K562 (cell line): Measurements from ENCODE around the gene MDM4. TPM values are rescaled to one million over a fixed set of nuclear protein-coding genes. Genes with fewer than 3 reads are reported as not detected.

Source experiments
- ATAC-seq: fragments of 200-7000 bp; cut with Tn5 transposase; 3 replicates; pipeline ENCODE4 v1.9.1; 2020; ENCODE audit warnings: moderate library complexity
- BruUV-seq: library from RNA; stranded (reverse); fragments of 400-500 nt; replicated peaks from 2 replicates; lab custom pipeline; 2021; lab: Mats Ljungman, UMichigan
- CTCF ChIA-PET: fragments of 300-600 bp; formaldehyde crosslinking; extraction: SDS; loops from one replicate; lab custom pipeline; 2021; ENCODE audit warnings: low intra/inter-chr PET ratio; lab: Yijun Ruan, JAX
- POLR2A ChIA-PET: fragments of 300-600, 350-650 bp; sonication (Branson Sonifier 250); formaldehyde crosslinking; extraction: SDS; loops from one replicate; lab custom pipeline; 2021; ENCODE audit warnings: antibody characterized with exemption, inconsistent platforms; lab: Yijun Ruan, JAX
- DNase-seq, 4 experiments: peaks; one replicate each; pipeline versions ENCODE4 v3.0.0 to v3.0.0-alpha.2; 2011 to 2018; ENCODE audit warnings: low spot score in 3 of 4, mixed read lengths in 3 of 4; ENCODE audit errors: extremely low read depth in 1 of 4
- FAIRE-seq: peaks from 2 replicates; lab custom pipeline; 2011; peaks lifted over from hg19 to GRCh38; lab: Jason Lieb, UNC
- H2AFZ ChIP-seq: 2 replicates; pipeline ENCODE4 v1.6.0; 2011; ENCODE audit warnings: low read depth, low read length, control low read depth, inconsistent platforms
- H3K27ac ChIP-seq: fragments of 200-600 bp; 3 replicates; pipeline ENCODE4 v1.8.0; 2011; ENCODE audit warnings: low read depth, mild to moderate bottlenecking, control low read depth, inconsistent platforms, low read length, moderate library complexity, mixed read lengths; ENCODE audit errors: extremely low read depth
- H3K27me3 ChIP-seq, 2 experiments: fragments of 300-600 bp in 1 of 2; 2 replicates in 1 of 2; 3 replicates in 1 of 2; pipeline versions ENCODE4 v1.6.0 to v1.8.0; 2011; ENCODE audit warnings: inconsistent platforms in 2 of 2, low read length in 2 of 2, mild to moderate bottlenecking in 1 of 2, mixed read lengths in 1 of 2, moderate library complexity in 1 of 2; ENCODE audit not compliant: control insufficient read depth in 2 of 2, insufficient read depth in 2 of 2
- H3K36me3 ChIP-seq: fragments of 300-600 bp; 3 replicates; pipeline ENCODE4 v1.8.0; 2011; ENCODE audit warnings: mild to moderate bottlenecking, low read length, inconsistent platforms; ENCODE audit not compliant: control insufficient read depth, insufficient read depth
- H3K4me1 ChIP-seq, 2 experiments: fragments of 200-600 bp in 1 of 2; replicated peaks in 1 of 2; 2 replicates in 1 of 2; 3 replicates in 1 of 2; pipeline versions ENCODE4 v1.5.1 to v1.8.0; 2011; ENCODE audit warnings: inconsistent platforms in 2 of 2, low read length in 2 of 2, mild to moderate bottlenecking in 1 of 2, mixed read lengths in 1 of 2, moderate library complexity in 1 of 2; ENCODE audit not compliant: control insufficient read depth in 2 of 2, insufficient read depth in 2 of 2
- H3K4me2 ChIP-seq: 2 replicates; pipeline ENCODE4 v1.6.1; 2011; ENCODE audit warnings: low read length, control low read depth, inconsistent platforms, mixed read lengths; ENCODE audit not compliant: insufficient read depth
- H3K4me3 ChIP-seq: fragments of 200-600 bp; sonication (generic), shearing (Covaris generic); 2 replicates; pipeline ENCODE4 v1.5.1; 2016; ENCODE audit warnings: control low read depth, inconsistent platforms
- H3K79me2 ChIP-seq: fragments of 200-600 bp; 3 replicates; pipeline ENCODE4 v1.8.0; 2011; ENCODE audit warnings: low read length, inconsistent platforms; ENCODE audit not compliant: control insufficient read depth, insufficient read depth
- H3K9ac ChIP-seq, 2 experiments: 2 replicates each; pipeline versions ENCODE4 v1.6.0 to v1.6.1; 2011; ENCODE audit warnings: low read depth in 2 of 2, low read length in 2 of 2, control low read depth in 1 of 2, inconsistent platforms in 1 of 2, mild to moderate bottlenecking in 1 of 2, mixed read lengths in 1 of 2; ENCODE audit not compliant: insufficient read depth in 1 of 2
- H3K9me1 ChIP-seq: one replicate; pipeline ENCODE4 v1.6.0; 2011; ENCODE audit warnings: inconsistent platforms, mild to moderate bottlenecking, low read length, moderate library complexity; ENCODE audit not compliant: control insufficient read depth, insufficient read depth
- H3K9me3 ChIP-seq: replicated peaks from 2 replicates; pipeline ENCODE4 v1.5.1; 2011; ENCODE audit warnings: low read depth, low read length, inconsistent platforms; ENCODE audit not compliant: control insufficient read depth, insufficient read depth
- H4K20me1 ChIP-seq: replicated peaks from 2 replicates; pipeline ENCODE4 v1.6.1; 2011; ENCODE audit warnings: low read length, inconsistent platforms, mixed read lengths; ENCODE audit not compliant: control insufficient read depth, insufficient read depth
- CEBPB ChIP-seq: fragments of 450-650 bp; IDR thresholded peaks from 2 replicates; pipeline ENCODE4 v1.6.1; 2016; ENCODE audit warnings: missing genetic modification characterization, missing compliant biosample characterization
- CEBPG ChIP-seq, 3 experiments: fragments of 200-800 bp in 1 of 3; sonication (Bioruptor generic) in 1 of 3; sonication (generic) in 1 of 3; formaldehyde crosslinking in 1 of 3; IDR thresholded peaks in 2 of 3; conservative IDR thresholded peaks in 1 of 3; 2 replicates each; pipeline versions ENCODE4 v1.6.1 to v1.8.0; 2016 to 2022; ENCODE audit warnings: missing compliant biosample characterization in 2 of 3, missing genetic modification characterization in 2 of 3, mild to moderate bottlenecking in 1 of 3, missing genetic modification reagents in 1 of 3
- HMGN3 ChIP-seq: IDR thresholded peaks from 2 replicates; pipeline ENCODE4 v1.6.1; 2011; ENCODE audit warnings: borderline replicate concordance, low read depth, mild to moderate bottlenecking, mixed read lengths, low read length; ENCODE audit not compliant: insufficient read length; ENCODE audit errors: extremely low read depth
- MIER1 ChIP-seq: fragments of 450-650 bp; IDR thresholded peaks from 2 replicates; pipeline ENCODE4 v1.6.1; 2016; ENCODE audit warnings: antibody characterized with exemption, mild to moderate bottlenecking, low read depth
- MTF1 ChIP-seq: fragments of 250-450 bp; sonication (Bioruptor Pico); IDR thresholded peaks from 2 replicates; pipeline ENCODE4 v1.9.0; 2021; ENCODE audit warnings: moderate library complexity, mild to moderate bottlenecking, inconsistent platforms, borderline replicate concordance
- NFIX ChIP-seq: fragments of 250-450 bp; sonication (Bioruptor Pico); IDR thresholded peaks from 2 replicates; pipeline ENCODE4 v1.4.0; 2020; ENCODE audit warnings: low read depth, mild to moderate bottlenecking, moderate library complexity
- RBM39 ChIP-seq: fragments of 200-400 bp; formaldehyde crosslinking; optimal IDR thresholded peaks from 2 replicates; pipeline ENCODE3; 2018; ENCODE audit warnings: low read depth, low read length
- SMAD1 ChIP-seq: fragments of 150-350 bp; IDR thresholded peaks from 2 replicates; pipeline ENCODE4 v1.6.1; 2014; ENCODE audit warnings: low read length, low read depth; ENCODE audit not compliant: partially characterized antibody
- STAG1 ChIP-seq: sonication (generic); formaldehyde crosslinking; IDR thresholded peaks from 2 replicates; pipeline ENCODE4 v1.5.0; 2020; ENCODE audit warnings: missing genetic modification reagents, borderline replicate concordance
- TCF15 ChIP-seq: fragments of 250-450 bp; sonication (Bioruptor Pico); IDR thresholded peaks from 2 replicates; pipeline ENCODE4 v1.8.0; 2022; ENCODE audit warnings: moderate library complexity, mild to moderate bottlenecking, inconsistent platforms
- TRIM24 ChIP-seq, 2 experiments: fragments of 450-650 bp; IDR thresholded peaks; 2 replicates each; pipeline ENCODE4 v1.6.1; 2016
- WGBS: fragments of 100-300 bp; shearing (Covaris generic); methylation state at CpG from one replicate; pipeline ENCODE4 v1.1.6; 2016; ENCODE audit warnings: low coverage, mixed read lengths; ENCODE audit not compliant: insufficient coverage; ENCODE audit errors: missing lambda C conversion rate; 5-methylcytosine and 5-hydroxymethylcytosine counted together
- in situ Hi-C: fragments of 300-500 bp; cut with MboI; formaldehyde crosslinking; loops from 4 replicates; pipeline ENCODE4 v1.15.0; 2018; ENCODE audit warnings: inconsistent platforms, mixed read lengths
- intact Hi-C: fragments of 100-400 bp; cut with micrococcal nuclease; formaldehyde crosslinking; loops from 2 replicates; pipeline ENCODE4 v1.14.2; 2022
- polyA plus RNA-seq, 8 experiments: library from polyadenylated mRNA; depleted of rRNA in 4 of 8; stranded (reverse) in 5 of 8; unstranded in 3 of 8; fragments of >200 nt; fragmentation: Nextera tagmentation in 2 of 8; fragmentation: Illumina TruSeq in 1 of 8; extraction: Ambion mirVana in 2 of 8; extraction: Trizol in 1 of 8; gene quantifications; 2 replicates each; pipeline versions ENCODE4 v1.2.1 to v1.2.3, GENCODE V29; 2011 to 2014; ENCODE audit warnings: inconsistent platforms in 1 of 8, missing spikeins in 1 of 8
- total RNA-seq, 7 experiments: library from RNA; depleted of rRNA in 6 of 7; stranded (reverse); fragments of >200 nt in 6 of 7; fragmentation: Illumina TruSeq in 2 of 7; extraction: Trizol in 2 of 7; gene quantifications; 2 replicates each; pipeline versions ENCODE4 v1.2.1 to v1.2.3, GENCODE V29; 2011 to 2021; ENCODE audit warnings: low replicate concordance in 1 of 7
- TF ChIP-seq, protein P1 (sequence below): fragments of 250-450 bp; sonication (Bioruptor Pico); IDR thresholded peaks from 2 replicates; pipeline ENCODE4 v1.4.0; 2020; ENCODE audit warnings: mild to moderate bottlenecking, moderate library complexity
- TF ChIP-seq, protein P2 (sequence below), 2 experiments: fragments of 450-650 bp in 1 of 2; sonication (generic) in 1 of 2; formaldehyde crosslinking in 1 of 2; IDR thresholded peaks in 1 of 2; conservative IDR thresholded peaks in 1 of 2; 2 replicates each; pipeline versions ENCODE4 v1.6.1 to v1.8.1; 2016 to 2023; ENCODE audit warnings: mild to moderate bottlenecking in 2 of 2, moderate library complexity in 2 of 2, inconsistent platforms in 1 of 2, missing genetic modification reagents in 1 of 2

The MDM4 gene
- total and polyA plus RNA-seq, 9 of the 15 experiments (the other 6 are each of a cell fraction or from before 2014, with no cell fraction given) = 3.3 to 61.7 (median 21.2) TPM

GRCh38 chr1:204499511-204500468 is 16.4 kb upstream of the MDM4 start:
- DNase-seq (no peak), ATAC-seq (no peak), FAIRE-seq (no peak)
- Histone ChIP-seq H3K4me3 (no peak overlapping the region), H3K4me1 (peaks cover 2 to 8% of the 10 kb centered on the region in 2 experiments; a peak in 4 of 5 replicates), H3K9me3 (peaks cover 2% of the 10 kb centered on the region; the same call in 1 of the 2 replicates), H3K79me2 (no peaks in the 10 kb centered on the region), H3K9ac (no peak overlapping the region), H3K36me3 (no peaks in the 10 kb centered on the region), H3K9me1 (no peaks in the 10 kb centered on the region), H2AFZ (no peak overlapping the region), H4K20me1 (0 out of 2 replicates have a peak, but pooled peaks cover 2% of the 10 kb centered on the region), H3K4me2 (no peak overlapping the region), H3K27me3 (peaks cover 12 to 17% of the 10 kb centered on the region in 2 experiments), H3K27ac (no peak overlapping the region)
- 30% methylated on average over 7 of the region's 7 CpGs for WGBS
- intact Hi-C loops = loop anchor here (5.0 to 10.0 kb wide), 2 partner anchors 117 to 635 kb away; partner anchors contain the start of gene SNRPE
- BruUV-seq = no TSS peak
- in situ Hi-C loops = loop anchor here (5.0 to 10.0 kb wide), 2 partner anchors 52 to 325 kb away; no protein-coding TSS in a partner anchor
- CTCF ChIA-PET = interaction anchor here (1.2 kb wide), 1 partner anchor 54 kb away, joined by 3 read pairs; no protein-coding TSS in a partner anchor
- POLR2A ChIA-PET = interaction anchor here (0.7 to 2.4 kb wide), 5 partner anchors 8 to 90 kb away, joined by 3 to 9 read pairs (median 5); no protein-coding TSS in a partner anchor
- TF ChIP-seq, protein P1, sequence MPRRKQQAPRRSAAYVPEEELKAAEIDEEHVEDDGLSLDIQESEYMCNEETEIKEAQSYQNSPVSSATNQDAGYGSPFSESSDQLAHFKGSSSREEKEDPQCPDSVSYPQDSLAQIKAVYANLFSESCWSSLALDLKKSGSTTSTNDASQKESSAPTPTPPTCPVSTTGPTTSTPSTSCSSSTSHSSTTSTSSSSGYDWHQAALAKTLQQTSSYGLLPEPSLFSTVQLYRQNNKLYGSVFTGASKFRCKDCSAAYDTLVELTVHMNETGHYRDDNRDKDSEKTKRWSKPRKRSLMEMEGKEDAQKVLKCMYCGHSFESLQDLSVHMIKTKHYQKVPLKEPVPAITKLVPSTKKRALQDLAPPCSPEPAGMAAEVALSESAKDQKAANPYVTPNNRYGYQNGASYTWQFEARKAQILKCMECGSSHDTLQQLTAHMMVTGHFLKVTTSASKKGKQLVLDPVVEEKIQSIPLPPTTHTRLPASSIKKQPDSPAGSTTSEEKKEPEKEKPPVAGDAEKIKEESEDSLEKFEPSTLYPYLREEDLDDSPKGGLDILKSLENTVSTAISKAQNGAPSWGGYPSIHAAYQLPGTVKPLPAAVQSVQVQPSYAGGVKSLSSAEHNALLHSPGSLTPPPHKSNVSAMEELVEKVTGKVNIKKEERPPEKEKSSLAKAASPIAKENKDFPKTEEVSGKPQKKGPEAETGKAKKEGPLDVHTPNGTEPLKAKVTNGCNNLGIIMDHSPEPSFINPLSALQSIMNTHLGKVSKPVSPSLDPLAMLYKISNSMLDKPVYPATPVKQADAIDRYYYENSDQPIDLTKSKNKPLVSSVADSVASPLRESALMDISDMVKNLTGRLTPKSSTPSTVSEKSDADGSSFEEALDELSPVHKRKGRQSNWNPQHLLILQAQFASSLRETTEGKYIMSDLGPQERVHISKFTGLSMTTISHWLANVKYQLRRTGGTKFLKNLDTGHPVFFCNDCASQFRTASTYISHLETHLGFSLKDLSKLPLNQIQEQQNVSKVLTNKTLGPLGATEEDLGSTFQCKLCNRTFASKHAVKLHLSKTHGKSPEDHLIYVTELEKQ (CRISPR knock-in tag) = no peak
- no peak for TF ChIP-seq SMAD1
- peak; percentile 75 to 84; a peak in 2 of 4 replicates for TF ChIP-seq TRIM24 (IDR thresholded peaks at IDR 0.05)
- TF ChIP-seq RBM39 = no peak
- no peak for TF ChIP-seq NFIX (CRISPR knock-in tag)
- TF ChIP-seq MTF1 = no peak
- TF ChIP-seq CEBPG (CRISPR knock-in tag; IDR thresholded peaks at IDR 0.05) = peak; percentile 78
- peak; percentile 67 to 91 for TF ChIP-seq CEBPG (tag; conservative IDR thresholded peaks at IDR 0.05 in 1 of 2, IDR thresholded peaks at IDR 0.05 in 1 of 2)
- no peak for TF ChIP-seq MIER1
- TF ChIP-seq TCF15 (CRISPR knock-in tag) = no peak
- TF ChIP-seq, protein P2, sequence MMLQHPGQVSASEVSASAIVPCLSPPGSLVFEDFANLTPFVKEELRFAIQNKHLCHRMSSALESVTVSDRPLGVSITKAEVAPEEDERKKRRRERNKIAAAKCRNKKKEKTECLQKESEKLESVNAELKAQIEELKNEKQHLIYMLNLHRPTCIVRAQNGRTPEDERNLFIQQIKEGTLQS (IDR thresholded peaks at IDR 0.05) = peak; percentile 87
- TF ChIP-seq, protein P2 (CRISPR knock-in tag; conservative IDR thresholded peaks at IDR 0.05) = no peak
- TF ChIP-seq HMGN3 = no peak
- no peak for TF ChIP-seq STAG1
- TF ChIP-seq CEBPB = peak; percentile 71; the same call in 1 of the 2 replicates
